ENCODE measurements around the gene EVPL.
"Not testable (repeated sequence)": the region's sequence is repeated elsewhere in the genome, so short reads cannot be mapped to it uniquely, and the experiment has no call there.

EVPL gene

DNA sequence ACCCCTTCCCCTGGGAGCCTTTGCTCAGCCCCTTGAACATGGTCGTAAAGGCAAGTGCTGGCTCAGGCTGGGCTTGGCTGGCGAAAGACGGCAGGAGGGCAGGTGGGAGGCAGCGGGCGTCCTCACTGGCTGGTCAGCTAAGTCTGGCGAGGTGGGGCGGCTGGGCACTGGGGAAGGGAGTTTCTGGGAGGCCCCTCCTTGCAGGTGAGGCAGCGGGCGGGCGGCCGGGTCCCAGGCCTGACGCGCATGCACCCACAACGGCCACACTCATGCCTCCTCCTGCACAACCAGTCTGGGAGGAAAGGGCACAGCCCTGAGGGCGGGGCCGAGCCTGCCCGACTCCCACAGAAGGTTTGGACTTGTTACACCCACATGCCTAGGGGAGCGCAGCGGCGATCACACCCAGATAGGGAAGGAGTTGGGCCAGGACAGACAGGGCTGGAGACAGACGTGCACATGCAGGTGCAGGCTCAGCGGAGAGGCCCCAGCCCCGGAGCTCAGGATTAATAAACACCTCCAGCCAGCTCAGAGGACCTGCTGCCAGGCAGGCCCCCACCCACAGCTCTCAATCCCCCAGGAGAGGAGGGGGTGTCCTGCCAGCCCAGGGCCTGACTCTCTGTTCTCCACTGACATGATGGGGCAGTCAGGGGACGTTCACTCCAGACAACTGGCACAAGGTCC is at the start of gene EVPL:
Gene EVPL, minus strand, starts transcription at position 148 of the 681 bp plus-strand sequence. Its CDS starts 108 bp downstream, at position 40.
- DNase-seq (ENCODE audit: low read depth, low spot score): no peak

- DNase-seq (ENCODE audit: low read depth, low spot score): no peak
These were observed 49.1 kb upstream of the EVPL start for GRCh38 chr17:76076146-76076764.

- no peak for DNase-seq (ENCODE audit: low read depth, low spot score)
These were observed 48.4 kb upstream of the EVPL start for GRCh38 chr17:76075364-76076145.

GRCh38 chr17:76074390-76075363 is 47.6 kb upstream of the EVPL start, which contains the start of gene GALR2:
TSS of gene GALR2 (plus strand) at chr17:76074781. CDS start at chr17:76074884, 103 bp downstream.
- DNase-seq (ENCODE audit: low read depth, low spot score): no peak

DNA sequence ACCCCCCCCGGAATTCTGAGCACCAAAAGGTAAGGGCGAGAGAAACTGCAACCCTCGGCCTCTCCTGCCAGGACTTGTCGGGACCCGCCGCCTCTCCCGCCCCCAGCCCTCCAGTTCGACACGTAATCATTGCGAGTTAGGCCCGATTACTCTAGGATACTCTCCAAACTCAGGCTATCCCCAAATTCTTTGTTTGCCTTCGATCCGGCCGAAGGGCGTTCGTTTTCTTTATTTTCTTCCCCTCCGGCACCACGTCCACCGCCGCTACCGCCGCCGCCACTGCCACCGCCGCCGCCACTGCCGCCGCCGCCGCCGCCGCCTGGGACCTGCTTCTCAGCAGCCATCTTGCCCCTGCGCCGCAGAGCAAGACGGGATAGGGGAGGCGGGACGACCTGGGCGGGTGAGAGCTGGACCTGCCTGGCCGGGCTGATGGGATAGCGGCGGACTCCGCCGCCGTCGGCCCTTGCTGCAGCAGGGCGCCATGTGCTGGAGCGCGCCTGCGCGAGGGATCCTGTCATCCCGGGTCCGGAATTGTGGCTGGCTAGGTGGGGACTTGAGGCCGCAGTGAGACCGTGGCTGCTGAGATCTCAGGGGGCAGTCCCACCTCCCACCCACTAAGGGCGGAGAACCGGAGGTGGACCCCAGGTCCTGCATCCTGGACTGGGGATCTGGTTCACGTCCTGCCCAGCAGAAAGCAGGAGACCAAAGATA is 45.2 kb upstream of the EVPL start, which contains the start of gene SRP68:
Gene SRP68, minus strand, starts transcription at position 370 of the 711 bp plus-strand sequence. Its CDS starts 26 bp downstream, at position 344.
- peak; percentile 79 for DNase-seq (ENCODE audit: low read depth, low spot score)

DNA sequence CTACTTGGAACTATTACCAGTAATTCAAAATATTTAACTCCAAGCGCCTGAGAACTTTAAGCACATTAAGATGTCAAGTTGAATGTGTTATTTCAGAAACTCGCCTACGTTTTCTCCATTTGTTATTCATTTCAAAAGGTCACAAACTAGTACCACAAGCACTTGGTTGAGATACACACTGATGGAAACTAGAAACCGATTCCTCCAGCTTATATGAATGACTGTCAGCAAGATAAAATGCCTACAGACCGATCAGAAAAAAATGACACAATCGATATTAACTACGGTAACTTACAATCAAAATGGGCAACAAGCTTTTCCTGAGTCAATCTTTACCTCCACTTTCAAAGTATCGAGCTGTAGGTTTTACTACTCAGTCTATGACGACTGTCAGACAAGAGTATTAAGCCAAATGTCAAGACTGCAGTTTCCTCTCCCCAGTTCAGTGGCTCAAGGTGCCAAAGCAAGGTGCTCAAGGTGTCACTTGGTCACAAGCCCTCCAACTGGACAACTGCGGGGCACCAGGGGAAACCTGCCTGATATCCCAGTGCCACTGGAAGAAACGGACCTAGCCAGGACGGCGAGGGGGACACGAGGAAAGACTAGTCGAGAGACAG is 44.5 kb upstream of the EVPL start:
- no peak for DNase-seq (ENCODE audit: low read depth, low spot score)

- DNase-seq (ENCODE audit: low read depth, low spot score): no peak
These were observed 38.7 kb upstream of the EVPL start for GRCh38 chr17:76065775-76066174.

DNA sequence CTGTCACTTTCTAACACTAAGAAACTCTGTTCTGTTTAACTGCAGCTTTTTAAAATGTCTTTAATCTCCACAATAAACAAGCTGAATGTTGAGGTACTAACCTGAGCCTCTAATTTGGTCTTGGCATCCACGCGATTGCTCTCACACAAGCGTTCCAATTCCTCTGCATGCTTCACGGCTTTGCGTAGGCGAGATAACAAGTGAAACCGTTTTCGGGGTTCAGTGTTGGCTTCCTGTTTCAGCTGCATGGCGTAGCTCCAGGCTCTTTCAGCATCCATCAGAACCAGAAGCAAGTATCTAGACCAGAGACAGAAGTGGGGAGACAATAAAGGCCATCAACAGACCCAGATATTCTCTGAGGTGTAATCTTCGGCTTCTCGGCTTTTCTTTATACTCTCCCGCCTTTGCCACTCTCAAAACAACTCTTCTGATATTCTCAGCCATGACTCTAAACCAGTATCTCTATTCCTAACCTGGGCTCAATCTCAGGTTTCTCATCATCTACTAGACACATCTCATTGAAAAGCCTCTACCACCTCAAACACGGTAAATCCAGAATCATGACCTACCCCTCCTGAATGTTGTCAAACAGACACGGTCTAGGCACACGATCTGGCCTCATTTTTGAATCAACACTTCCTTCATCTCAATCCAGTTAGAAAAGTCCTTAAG is 36.9 kb upstream of the EVPL start:
- no peak for DNase-seq (ENCODE audit: low read depth, low spot score)

GRCh38 chr17:76058264-76058663 is 31.2 kb upstream of the EVPL start:
- not testable (repeated sequence) for DNase-seq (ENCODE audit: low read depth, low spot score)

- DNase-seq (ENCODE audit: low read depth, low spot score): no peak
These were observed 29.8 kb upstream of the EVPL start for GRCh38 chr17:76056882-76057281.

GRCh38 chr17:76054112-76054476 is 27.0 kb upstream of the EVPL start:
- DNase-seq (ENCODE audit: low read depth, low spot score): no peak

GRCh38 chr17:76053246-76054111 is 26.4 kb upstream of the EVPL start:
- DNase-seq (ENCODE audit: low read depth, low spot score): no peak

GRCh38 chr17:76051561-76051960 is 24.5 kb upstream of the EVPL start:
- no peak for DNase-seq (ENCODE audit: low read depth, low spot score)

- no peak for DNase-seq (ENCODE audit: low read depth, low spot score)
These were observed 23.7 kb upstream of the EVPL start for GRCh38 chr17:76050538-76051467.

DNA sequence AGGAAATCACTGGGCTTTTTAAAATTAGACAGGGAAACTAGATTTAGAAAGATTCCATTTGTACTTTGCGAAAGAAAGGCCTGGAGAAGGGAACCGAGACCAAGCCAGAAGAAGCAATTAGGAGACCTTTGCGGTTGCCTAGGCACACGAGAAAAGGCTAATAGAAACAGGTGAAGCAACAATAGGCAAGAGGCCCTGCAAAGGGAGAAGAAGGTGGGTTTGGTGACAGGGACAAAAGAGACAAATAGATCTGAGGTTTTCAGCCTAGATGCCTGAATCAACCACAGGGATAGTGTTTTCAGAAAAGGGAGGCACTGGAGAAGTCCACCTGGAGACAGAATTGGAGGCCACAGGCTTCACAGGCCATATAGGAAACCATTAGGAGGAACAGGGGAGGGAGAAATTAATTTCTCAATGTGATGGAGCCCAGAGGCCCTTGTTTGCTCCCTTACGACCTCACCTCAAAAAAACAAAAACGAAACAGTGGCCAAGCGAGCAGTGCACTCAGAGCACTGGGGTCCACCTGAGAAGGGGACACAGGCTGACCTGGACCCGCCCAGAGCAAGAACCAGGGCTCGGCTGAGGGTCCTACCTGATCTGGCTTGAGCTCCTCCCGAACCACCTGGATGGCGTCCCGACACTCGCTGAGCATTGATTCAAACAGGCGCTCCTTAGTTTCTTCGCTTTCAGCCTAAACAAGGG is 22.9 kb upstream of the EVPL start:
- DNase-seq (ENCODE audit: low read depth, low spot score): no peak

DNA sequence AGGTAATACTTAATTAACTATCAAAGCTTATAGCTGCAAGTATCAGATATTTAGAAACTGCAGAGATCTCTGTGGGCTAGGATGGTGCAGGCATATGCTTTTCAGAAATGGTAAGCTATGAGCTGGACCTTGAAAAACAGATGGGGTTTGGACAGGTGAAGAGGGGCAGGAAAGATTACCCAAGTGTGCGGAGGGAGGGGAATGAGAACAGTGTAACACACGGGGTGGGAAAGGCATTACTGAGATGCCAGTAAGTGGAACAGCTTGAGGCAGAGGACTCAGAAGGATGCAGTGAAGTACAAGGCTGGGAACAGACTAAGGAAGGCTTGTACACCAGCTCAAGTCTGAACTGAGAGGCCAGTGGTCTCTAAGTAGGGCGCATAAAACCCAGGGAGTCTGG is 22.1 kb upstream of the EVPL start:
- no peak for DNase-seq (ENCODE audit: low read depth, low spot score)

GRCh38 chr17:76048711-76049110 is 21.6 kb upstream of the EVPL start:
- no peak for DNase-seq (ENCODE audit: low read depth, low spot score)

Measured in brain pericyte (primary cell).